ENCODE data around the gene RIC8A. TPM values are rescaled to one million over a fixed set of nuclear protein-coding genes. Genes with fewer than 3 reads are reported as not detected.

RIC8A gene
- polyA plus RNA-seq, 1 donor from 2014 or later = 128 TPM

DNA sequence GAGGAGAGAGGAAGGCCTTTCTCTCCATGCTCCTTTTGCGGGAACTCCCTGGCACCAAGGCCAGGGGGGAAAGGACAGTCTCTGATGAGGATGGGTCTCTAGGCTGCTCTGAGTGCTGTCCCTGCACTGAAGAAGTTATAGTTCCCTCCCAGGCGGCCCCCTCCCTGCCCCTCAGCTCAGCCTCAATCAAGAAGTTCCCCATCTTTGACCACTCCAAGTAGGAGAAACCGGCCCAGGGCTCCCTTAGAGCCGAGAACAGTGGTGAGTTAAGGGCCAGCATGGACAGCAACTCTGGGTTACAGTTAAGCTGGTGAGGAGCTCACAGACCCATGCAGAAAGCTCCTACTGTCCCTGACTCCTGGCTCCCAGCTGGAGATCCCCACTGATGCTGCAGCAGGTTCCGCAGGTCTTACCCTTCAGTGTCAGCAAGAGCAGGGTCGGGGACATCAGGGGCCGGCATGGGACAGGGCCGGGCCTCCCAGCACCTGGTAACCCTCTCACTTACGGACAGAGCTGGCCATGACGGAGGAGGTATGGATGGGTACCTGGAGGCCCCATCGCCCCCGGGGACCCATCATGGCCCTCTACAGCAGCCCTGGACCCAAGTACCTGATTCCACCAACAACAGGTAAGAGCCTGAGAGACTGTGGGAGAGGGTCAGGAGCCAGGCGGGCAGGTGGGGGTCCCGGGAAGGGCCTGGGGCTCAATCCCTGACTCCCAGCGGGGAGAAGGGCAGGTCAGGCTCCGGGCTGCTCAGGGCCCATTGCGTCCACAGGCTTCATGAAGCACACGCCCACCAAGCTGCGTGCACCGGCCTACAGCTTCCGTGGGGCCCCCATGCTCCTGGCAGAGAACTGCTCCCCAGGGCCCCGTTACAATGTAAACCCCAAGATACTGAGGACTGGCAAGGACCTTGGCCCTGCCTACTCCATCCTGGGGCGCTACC, 10.4 kb upstream of the RIC8A start (continued):
- TF ChIP-seq, protein P1, sequence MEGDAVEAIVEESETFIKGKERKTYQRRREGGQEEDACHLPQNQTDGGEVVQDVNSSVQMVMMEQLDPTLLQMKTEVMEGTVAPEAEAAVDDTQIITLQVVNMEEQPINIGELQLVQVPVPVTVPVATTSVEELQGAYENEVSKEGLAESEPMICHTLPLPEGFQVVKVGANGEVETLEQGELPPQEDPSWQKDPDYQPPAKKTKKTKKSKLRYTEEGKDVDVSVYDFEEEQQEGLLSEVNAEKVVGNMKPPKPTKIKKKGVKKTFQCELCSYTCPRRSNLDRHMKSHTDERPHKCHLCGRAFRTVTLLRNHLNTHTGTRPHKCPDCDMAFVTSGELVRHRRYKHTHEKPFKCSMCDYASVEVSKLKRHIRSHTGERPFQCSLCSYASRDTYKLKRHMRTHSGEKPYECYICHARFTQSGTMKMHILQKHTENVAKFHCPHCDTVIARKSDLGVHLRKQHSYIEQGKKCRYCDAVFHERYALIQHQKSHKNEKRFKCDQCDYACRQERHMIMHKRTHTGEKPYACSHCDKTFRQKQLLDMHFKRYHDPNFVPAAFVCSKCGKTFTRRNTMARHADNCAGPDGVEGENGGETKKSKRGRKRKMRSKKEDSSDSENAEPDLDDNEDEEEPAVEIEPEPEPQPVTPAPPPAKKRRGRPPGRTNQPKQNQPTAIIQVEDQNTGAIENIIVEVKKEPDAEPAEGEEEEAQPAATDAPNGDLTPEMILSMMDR (IDR thresholded peaks at IDR 0.05; ENCODE audit: poor library complexity, severe bottlenecking) = no peak
- TF ChIP-seq TAF1 (IDR thresholded peaks at IDR 0.05; ENCODE audit: low read depth) = no peak

DNA sequence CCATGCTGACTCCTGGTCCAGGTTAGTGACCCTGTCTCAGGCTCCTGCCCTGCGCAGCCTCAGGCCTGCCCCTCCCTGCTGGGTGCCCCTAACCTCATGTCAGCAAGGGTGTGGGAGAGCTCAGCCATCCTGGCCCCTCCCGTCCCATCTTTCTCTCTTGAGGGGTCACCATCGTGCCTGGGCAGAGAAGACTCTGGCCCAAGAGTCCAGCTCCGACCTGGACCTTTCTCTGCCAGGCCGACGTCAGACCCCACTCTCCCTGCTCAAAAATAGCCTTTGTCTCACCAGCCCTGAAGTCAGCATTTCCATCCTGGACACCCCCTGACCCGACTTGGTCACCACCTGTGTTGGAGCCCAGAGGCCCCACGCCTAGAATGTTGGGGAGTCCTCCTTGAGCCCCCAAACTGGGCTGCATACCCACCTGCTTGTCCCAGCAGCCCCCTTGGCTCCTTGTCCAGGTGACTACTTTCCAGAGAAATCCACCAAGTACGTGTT, 9.7 kb upstream of the RIC8A start:
- Histone ChIP-seq H3K79me2 (replicated peaks; ENCODE audit: insufficient read depth, low read length) (no peaks in the 10 kb centered on the region), H2AFZ (ENCODE audit: low read depth, low read length) (no peak overlapping the region), H3K4me2 (ENCODE audit: low read length) (no peak overlapping the region), H3K9me2 (ENCODE audit: insufficient read depth, low read length) (no peaks in the 10 kb centered on the region), H3K27me3 (ENCODE audit: insufficient read depth, low read depth, low read length) (no peaks in the 10 kb centered on the region), H3K9me3 (ENCODE audit: low read length) (no peaks in the 10 kb centered on the region), H3F3A (ENCODE audit: insufficient read depth, low read length, poor library complexity, severe bottlenecking) (no peaks in the 10 kb centered on the region), H3K36me3 (ENCODE audit: insufficient read depth, low read length) (no peaks in the 10 kb centered on the region), H4K20me1 (ENCODE audit: insufficient read depth) (no peaks in the 10 kb centered on the region), H3K27ac (ENCODE audit: low read length) (no peak overlapping the region), H3K4me3 (ENCODE audit: low read length) (no peak overlapping the region), H3K9ac (ENCODE audit: low read length) (no peak overlapping the region)
- TF ChIP-seq EP300 (conservative IDR thresholded peaks at IDR 0.05; ENCODE audit: poor library complexity, severe bottlenecking) (no peak), RAD21 (conservative IDR thresholded peaks at IDR 0.05) (no peak), EZH2 (IDR thresholded peaks at IDR 0.05; ENCODE audit: borderline replicate concordance, insufficient read depth, low read length, poor library complexity, severe bottlenecking) (no peak), MXI1 (conservative IDR thresholded peaks at IDR 0.05; ENCODE audit: poor library complexity, severe bottlenecking) (no peak), TAF1 (IDR thresholded peaks at IDR 0.05; ENCODE audit: low read depth) (no peak)

DNA sequence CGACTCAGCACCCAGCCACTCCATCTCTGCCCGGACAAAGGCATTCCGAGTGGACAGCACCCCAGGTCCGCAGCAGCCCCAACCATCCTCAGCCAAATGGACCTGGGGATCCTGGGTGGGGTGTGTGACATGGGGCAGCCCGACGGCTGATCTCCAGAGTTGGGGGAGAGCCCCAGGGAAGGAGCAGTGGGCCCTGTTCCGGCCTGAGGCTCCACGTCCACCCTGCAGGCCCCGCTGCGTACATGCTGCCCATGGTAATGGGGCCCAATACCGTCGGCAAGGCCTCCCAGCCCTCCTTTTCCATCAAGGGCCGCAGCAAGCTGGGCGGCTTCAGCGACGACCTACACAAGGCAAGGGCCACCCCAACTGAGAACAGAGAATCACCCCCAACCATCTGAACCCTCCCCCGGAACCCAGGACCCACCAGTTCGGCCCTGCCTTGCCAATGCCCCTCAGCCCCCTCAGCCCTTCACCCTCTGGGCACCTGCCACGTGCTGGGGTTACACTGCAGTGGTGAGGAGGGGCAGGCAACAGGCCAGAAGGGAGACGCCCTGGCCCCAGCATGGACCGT, 9.2 kb upstream of the RIC8A start:
- Histone ChIP-seq H2AFZ (ENCODE audit: low read depth, low read length) (no peak overlapping the region), H3K4me2 (ENCODE audit: low read length) (no peak overlapping the region), H3F3A (ENCODE audit: insufficient read depth, low read length, poor library complexity, severe bottlenecking) (no peaks in the 10 kb centered on the region), H3K27me3 (ENCODE audit: insufficient read depth, low read depth, low read length) (no peaks in the 10 kb centered on the region), H3K9me3 (ENCODE audit: low read length) (no peaks in the 10 kb centered on the region), H3K36me3 (ENCODE audit: insufficient read depth, low read length) (no peaks in the 10 kb centered on the region), H3K9me2 (ENCODE audit: insufficient read depth, low read length) (no peaks in the 10 kb centered on the region), H3K27ac (ENCODE audit: low read length) (no peak overlapping the region), H3K79me2 (replicated peaks; ENCODE audit: insufficient read depth, low read length) (no peaks in the 10 kb centered on the region), H3K4me3 (ENCODE audit: low read length) (no peak overlapping the region), H3K9ac (ENCODE audit: low read length) (no peak overlapping the region), H4K20me1 (ENCODE audit: insufficient read depth) (no peaks in the 10 kb centered on the region)
- TF ChIP-seq RAD21 (conservative IDR thresholded peaks at IDR 0.05) = no peak

DNA sequence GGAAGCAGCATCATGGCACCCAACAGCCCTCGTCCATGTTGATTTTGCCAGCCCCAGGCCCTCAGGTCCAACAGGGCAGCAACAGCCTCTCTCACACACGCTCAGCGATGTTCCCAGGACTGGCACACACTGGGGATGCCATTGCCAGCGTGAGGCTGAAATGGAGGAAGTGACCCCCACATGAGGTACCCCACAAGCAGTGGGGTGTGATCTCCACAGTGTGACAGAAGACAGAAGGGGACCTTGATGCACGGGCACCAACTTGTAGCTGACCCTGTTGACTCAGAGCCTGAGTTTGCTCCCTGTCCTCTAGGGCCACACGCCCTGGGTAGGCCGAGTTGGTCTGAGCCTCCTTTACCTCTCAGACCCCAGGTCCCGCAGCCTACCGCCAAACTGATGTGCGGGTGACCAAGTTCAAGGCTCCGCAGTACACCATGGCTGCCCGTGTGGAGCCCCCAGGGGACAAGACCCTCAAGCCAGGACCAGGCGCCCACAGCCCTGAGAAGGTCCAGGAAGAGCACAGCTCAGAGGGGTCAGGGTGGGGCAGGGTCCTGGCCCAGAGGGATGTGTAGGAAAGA, 8.4 kb upstream of the RIC8A start:
- no peak overlapping the region for H2AFZ ChIP-seq (ENCODE audit: low read depth, low read length)
- TF ChIP-seq EP300 (conservative IDR thresholded peaks at IDR 0.05; ENCODE audit: poor library complexity, severe bottlenecking) (no peak), TAF1 (IDR thresholded peaks at IDR 0.05; ENCODE audit: low read depth) (no peak), EZH2 (IDR thresholded peaks at IDR 0.05; ENCODE audit: borderline replicate concordance, insufficient read depth, low read length, poor library complexity, severe bottlenecking) (no peak), POLR2AphosphoS5 (IDR thresholded peaks at IDR 0.05) (no peak), RAD21 (conservative IDR thresholded peaks at IDR 0.05) (no peak), SMC3 (conservative IDR thresholded peaks at IDR 0.05; ENCODE audit: poor library complexity) (no peak), MXI1 (conservative IDR thresholded peaks at IDR 0.05; ENCODE audit: poor library complexity, severe bottlenecking) (no peak)
- TF ChIP-seq, protein P1 (IDR thresholded peaks at IDR 0.05; ENCODE audit: poor library complexity, severe bottlenecking) = no peak
- TF ChIP-seq, protein P2, sequence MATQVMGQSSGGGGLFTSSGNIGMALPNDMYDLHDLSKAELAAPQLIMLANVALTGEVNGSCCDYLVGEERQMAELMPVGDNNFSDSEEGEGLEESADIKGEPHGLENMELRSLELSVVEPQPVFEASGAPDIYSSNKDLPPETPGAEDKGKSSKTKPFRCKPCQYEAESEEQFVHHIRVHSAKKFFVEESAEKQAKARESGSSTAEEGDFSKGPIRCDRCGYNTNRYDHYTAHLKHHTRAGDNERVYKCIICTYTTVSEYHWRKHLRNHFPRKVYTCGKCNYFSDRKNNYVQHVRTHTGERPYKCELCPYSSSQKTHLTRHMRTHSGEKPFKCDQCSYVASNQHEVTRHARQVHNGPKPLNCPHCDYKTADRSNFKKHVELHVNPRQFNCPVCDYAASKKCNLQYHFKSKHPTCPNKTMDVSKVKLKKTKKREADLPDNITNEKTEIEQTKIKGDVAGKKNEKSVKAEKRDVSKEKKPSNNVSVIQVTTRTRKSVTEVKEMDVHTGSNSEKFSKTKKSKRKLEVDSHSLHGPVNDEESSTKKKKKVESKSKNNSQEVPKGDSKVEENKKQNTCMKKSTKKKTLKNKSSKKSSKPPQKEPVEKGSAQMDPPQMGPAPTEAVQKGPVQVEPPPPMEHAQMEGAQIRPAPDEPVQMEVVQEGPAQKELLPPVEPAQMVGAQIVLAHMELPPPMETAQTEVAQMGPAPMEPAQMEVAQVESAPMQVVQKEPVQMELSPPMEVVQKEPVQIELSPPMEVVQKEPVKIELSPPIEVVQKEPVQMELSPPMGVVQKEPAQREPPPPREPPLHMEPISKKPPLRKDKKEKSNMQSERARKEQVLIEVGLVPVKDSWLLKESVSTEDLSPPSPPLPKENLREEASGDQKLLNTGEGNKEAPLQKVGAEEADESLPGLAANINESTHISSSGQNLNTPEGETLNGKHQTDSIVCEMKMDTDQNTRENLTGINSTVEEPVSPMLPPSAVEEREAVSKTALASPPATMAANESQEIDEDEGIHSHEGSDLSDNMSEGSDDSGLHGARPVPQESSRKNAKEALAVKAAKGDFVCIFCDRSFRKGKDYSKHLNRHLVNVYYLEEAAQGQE (IDR thresholded peaks at IDR 0.05; ENCODE audit: borderline replicate concordance) = no peak
- no peak overlapping the region for H3K9ac ChIP-seq (ENCODE audit: low read length)
- no peak overlapping the region for H3K4me3 ChIP-seq (ENCODE audit: low read length)
- no peaks in the 10 kb centered on the region for H3K9me3 ChIP-seq (ENCODE audit: low read length)
- H3K9me2 ChIP-seq (ENCODE audit: insufficient read depth, low read length) = no peaks in the 10 kb centered on the region
- no peaks in the 10 kb centered on the region for H3F3A ChIP-seq (ENCODE audit: insufficient read depth, low read length, poor library complexity, severe bottlenecking)
- H3K79me2 ChIP-seq (replicated peaks; ENCODE audit: insufficient read depth, low read length) = no peaks in the 10 kb centered on the region
- H3K27me3 ChIP-seq (ENCODE audit: insufficient read depth, low read depth, low read length) = no peaks in the 10 kb centered on the region
- H3K4me2 ChIP-seq (ENCODE audit: low read length) = no peak overlapping the region
- no peaks in the 10 kb centered on the region for H3K36me3 ChIP-seq (ENCODE audit: insufficient read depth, low read length)
- H3K27ac ChIP-seq (ENCODE audit: low read length) = no peak overlapping the region
- no peaks in the 10 kb centered on the region for H4K20me1 ChIP-seq (ENCODE audit: insufficient read depth)
